Germinal center (tissue), 1 donor: Measurements from ENCODE around the gene BAHCC1.
A peak's percentile ranks its signal among the peaks of the same experiment; 100 is the strongest.

Source experiments
- DNase-seq: peaks from one replicate; pipeline ENCODE4 v3.0.0; 2012; ENCODE audit warnings: mixed read lengths, low spot score

BAHCC1 gene

GRCh38 chr17:81443269-81443668, 48.0 kb downstream of the BAHCC1 start:
- DNase-seq, result no peak

- no peak for DNase-seq
Observed at GRCh38 chr17:81444610-81445339, 49.5 kb downstream of the BAHCC1 start.

- no peak for DNase-seq
Observed at GRCh38 chr17:81445642-81446503, 50.6 kb downstream of the BAHCC1 start.

DNA sequence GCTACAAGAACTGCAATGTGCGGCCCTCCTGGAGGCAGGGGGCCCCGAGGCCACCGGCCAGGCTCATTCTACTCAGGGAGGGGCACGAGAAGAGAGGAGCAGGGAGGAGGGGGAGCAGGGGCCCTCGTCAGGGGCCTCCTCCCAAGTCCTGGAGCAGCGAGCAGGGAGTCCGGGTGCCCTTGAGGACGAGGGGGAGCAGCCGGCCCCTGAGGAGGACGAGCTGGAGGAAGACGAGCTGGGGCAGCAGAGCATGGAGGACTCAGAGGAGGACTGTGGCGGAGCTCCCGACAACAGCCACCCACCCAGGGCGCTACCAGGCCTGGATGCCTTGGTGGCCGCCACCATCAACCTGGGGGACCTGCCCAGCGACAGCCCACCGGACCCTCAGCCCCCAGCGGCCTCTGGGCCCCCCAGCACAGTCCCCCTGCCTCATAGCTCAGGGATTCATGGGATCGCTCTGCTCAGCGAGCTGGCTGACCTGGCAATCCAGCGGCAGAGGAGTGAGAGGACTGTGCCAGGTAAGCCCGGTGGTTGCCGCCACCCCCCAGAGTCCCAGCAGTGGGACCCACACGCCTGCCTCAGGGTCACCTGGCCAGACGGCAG, 52.2 kb downstream of the BAHCC1 start:
- no peak for DNase-seq

- no peak for DNase-seq
Observed at GRCh38 chr17:81448442-81448841, 53.2 kb downstream of the BAHCC1 start.

DNA sequence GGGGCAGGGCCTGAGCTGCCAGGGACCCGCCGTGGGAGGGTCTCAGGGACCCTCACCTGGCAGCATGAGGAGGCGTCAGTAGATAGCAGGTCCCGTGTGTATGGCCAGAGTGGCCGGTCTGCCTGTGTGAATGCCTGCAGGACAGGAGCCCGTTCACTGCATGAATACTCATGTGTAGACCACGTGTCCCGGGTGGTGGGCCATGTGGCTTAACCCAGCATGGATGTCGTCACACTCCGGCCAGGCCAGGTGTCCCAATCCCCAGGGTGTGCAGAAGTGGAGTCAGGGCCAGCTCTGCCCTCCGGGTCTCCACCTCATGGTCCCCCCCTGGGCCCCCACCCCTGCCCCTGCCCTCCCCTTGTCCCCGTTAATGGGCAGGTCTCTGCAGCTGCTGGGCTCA, 53.7 kb downstream of the BAHCC1 start:
- no peak for DNase-seq

- DNase-seq, result no peak
Observed at GRCh38 chr17:81449351-81449750, 54.1 kb downstream of the BAHCC1 start.

- DNase-seq, result no peak
Observed at GRCh38 chr17:81451823-81452222, 56.6 kb downstream of the BAHCC1 start.

- DNase-seq, result no peak
Observed at GRCh38 chr17:81452551-81452950, 57.3 kb downstream of the BAHCC1 start.

DNA sequence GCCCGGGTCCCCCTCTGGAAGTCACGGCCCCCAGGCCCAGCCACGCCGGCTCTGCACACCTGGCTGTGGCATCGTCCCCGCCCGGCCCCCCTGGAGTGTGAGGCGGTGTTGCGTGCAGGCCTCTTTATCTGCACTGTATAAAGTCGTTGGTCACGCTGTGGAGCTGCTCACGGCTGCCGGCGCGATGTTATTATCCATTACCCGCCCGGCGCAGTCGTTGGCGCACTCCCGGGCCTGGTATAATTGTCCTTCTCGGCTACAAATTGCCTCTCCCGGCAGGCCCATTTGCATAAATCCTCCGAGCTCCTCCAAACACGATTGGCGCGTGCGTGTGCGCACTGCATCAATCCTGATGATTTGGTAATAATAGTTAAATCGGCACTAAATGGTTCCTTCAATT, 57.8 kb downstream of the BAHCC1 start:
- no peak for DNase-seq

DNA sequence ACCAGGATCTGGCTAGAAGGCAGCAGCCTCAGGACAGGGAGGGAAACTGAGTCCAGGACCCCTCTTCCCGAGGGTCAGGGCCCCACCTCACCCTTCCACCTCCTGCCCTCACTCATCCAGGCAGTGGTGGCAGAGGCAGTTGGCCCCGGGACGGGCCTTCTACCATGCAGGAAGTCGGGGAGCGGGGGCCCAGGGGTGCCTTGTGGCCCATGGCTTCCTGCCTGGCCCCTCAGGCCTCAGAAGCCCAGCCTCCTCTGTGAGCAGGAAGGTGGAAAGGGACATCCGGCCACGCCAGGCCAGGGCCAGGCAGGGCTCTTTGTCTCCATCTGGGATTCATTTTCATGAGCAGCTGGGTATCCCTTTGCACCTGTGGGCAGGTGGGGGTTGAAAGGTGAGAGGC, 58.5 kb downstream of the BAHCC1 start:
- DNase-seq, result peak; percentile 25

- DNase-seq, result no peak
Observed at GRCh38 chr17:81454473-81454872, 59.2 kb downstream of the BAHCC1 start.

- DNase-seq, result no peak
Observed at GRCh38 chr17:81455387-81455786, 60.1 kb downstream of the BAHCC1 start.

DNA sequence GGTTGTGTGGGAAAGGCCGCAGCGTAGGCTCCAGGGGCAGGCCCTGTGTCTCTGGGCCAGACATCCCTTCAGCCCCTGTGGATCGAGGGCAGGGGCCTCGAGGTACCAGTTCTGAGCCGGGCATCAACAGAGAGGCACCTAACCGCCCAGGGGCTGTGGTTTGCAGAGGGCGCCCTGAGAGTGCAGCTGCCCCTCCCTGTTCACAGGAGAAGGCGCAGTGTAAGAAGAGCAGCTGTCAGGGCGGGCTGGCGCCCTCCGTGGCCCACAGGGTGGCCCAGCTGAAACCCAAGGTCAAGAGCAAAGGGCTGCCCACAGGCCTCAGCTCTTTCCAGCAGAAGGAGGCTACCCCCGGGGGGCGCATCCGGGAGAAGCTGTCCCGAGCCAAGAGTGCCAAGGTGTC, 60.8 kb downstream of the BAHCC1 start:
- no peak for DNase-seq

DNA sequence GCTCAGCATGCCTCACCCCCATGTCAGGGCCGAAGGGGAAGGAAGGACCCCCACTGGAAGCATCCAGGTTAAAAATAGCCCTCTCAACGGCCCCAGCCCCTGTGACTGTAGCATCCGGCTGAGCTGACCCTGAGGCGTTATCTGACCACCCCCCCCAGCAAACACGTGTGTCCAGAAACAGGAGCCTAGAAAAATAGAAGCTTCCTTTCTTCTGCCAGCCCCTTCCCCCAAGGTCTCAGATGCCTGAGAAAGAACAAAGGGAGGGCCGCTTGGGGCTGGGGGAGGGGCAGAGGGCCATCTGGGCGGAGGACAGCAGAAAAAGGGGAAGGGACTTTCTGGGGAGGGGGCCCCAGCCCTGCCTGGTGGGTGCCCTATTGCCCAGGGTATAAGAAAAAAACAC, 61.5 kb downstream of the BAHCC1 start:
- no peak for DNase-seq

GRCh38 chr17:81457401-81457800, 62.1 kb downstream of the BAHCC1 start:
- no peak for DNase-seq

DNA sequence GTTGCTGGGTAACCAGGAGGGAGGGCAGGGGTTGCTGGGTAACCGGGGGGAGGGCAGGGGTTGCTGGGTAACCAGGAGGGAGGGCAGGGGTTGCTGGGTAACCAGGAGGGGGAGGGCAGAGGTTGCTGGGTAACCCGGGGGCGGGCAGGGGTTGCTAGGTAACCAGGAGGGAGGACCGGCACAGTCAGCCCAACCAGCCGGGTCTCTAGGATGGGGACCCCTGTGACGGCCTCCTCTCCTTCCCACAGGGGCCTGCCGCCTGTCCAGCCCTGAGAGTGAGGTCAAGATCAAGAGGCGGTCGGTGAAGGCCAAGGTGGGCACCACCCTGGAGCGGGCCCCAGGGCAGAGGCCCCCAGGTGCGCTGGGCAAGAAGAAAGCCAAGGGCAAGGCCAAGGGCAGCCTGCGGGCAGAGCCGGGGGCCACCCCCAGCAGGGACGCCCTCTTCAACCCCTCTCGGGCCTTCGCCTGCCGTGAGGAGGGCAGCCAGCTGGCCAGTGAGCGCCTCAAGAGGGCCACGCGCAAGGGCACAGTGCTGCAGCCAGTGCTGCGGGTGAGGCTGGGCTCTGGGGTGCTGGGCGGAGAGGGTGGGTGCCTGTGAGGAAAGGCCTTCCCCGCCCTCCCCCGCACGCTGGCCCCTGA, 62.8 kb downstream of the BAHCC1 start:
- no peak for DNase-seq

- DNase-seq, result no peak
Observed at GRCh38 chr17:81458628-81459027, 63.4 kb downstream of the BAHCC1 start.

- no peak for DNase-seq
Observed at GRCh38 chr17:81459224-81459623, 64.0 kb downstream of the BAHCC1 start.

- no peak for DNase-seq
Observed at GRCh38 chr17:81459864-81460263, 64.6 kb downstream of the BAHCC1 start.

- no peak for DNase-seq
Observed at GRCh38 chr17:81460856-81461460, 65.7 kb downstream of the BAHCC1 start.
